ENCODE results near the gene ELF5.

ELF5 gene

GRCh38 chr11:34516247-34517040 lies 2.9 kb upstream of the ELF5 start:
- H3K9me3 ChIP-seq: no peaks in the 10 kb centered on the region
- no peaks in the 10 kb centered on the region for H3K4me1 ChIP-seq (ENCODE audit: control insufficient read depth in 1 of 2, insufficient read depth in 1 of 2, low read depth in 1 of 2, low read length in 1 of 2)
- TF ChIP-seq CTCF (IDR thresholded peaks at IDR 0.05): no peak
- H3K27ac ChIP-seq: no peak overlapping the region
- H3K4me3 ChIP-seq (ENCODE audit: low read depth in 1 of 2, low read length in 1 of 2): no peak overlapping the region
- H3K27me3 ChIP-seq: peaks cover 12% of the 10 kb centered on the region
- no peaks in the 10 kb centered on the region for H3K36me3 ChIP-seq

- H3K27me3 ChIP-seq: peaks cover 12% of the 10 kb centered on the region
- H3K4me1 ChIP-seq (ENCODE audit: control insufficient read depth in 1 of 2, insufficient read depth in 1 of 2, low read depth in 1 of 2, low read length in 1 of 2): no peaks in the 10 kb centered on the region
- no peaks in the 10 kb centered on the region for H3K9me3 ChIP-seq
- no peaks in the 10 kb centered on the region for H3K36me3 ChIP-seq
- no peak overlapping the region for H3K4me3 ChIP-seq (ENCODE audit: low read depth in 1 of 2, low read length in 1 of 2)
- no peak for TF ChIP-seq CTCF (IDR thresholded peaks at IDR 0.05)
- H3K27ac ChIP-seq: no peak overlapping the region
These were observed 1.0 kb upstream of the ELF5 start for GRCh38 chr11:34514597-34514996.

DNA sequence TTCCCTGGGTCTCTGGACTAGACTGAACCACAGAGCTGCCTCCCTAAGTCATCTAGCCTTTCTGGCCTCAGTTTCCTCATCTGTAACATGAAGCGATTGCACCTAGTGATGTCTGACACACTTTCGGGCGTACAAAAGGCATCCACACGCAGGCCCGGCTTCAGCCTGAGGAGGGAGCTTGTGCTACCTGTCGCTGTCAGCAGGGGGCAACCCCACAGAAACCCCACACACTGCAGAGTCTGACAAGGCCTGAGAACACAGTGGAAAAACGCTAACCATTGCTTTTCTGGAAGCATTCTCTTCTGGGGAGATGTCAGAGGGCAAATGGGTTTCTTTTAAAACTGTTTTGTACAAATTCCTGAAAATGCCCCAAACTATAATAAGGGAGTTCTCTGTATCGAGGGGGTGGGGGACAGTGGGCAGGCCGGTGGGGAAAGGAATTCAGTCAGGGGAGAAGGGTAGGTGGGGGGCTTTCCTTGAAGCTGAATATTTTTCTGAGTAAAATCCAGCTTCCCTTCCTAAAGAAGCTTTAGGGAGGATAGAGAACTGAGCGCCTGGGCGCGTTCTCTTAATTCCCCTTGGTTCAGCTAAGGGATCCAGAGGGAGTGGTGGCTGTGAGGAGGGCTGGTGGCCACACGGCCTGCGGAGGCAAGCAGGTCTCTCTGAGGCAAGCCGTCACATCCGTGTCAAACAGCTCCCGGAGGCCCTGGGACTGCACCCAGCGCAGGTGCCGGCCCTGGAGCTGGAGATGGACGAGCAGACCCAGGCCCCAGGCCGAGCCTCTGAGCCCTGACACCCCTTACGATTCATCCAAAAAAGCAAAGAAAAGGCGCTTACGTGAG lies 533 bp downstream of the ELF5 start:
- Histone ChIP-seq H3K27me3 (peaks cover 11% of the 10 kb centered on the region), H3K4me1 (ENCODE audit: control insufficient read depth in 1 of 2, insufficient read depth in 1 of 2, low read depth in 1 of 2, low read length in 1 of 2) (no peaks in the 10 kb centered on the region), H3K9me3 (no peaks in the 10 kb centered on the region), H3K4me3 (ENCODE audit: low read depth in 1 of 2, low read length in 1 of 2) (no peak overlapping the region), H3K27ac (no peak overlapping the region), H3K36me3 (no peaks in the 10 kb centered on the region)
- no peak for TF ChIP-seq CTCF (IDR thresholded peaks at IDR 0.05)

DNA sequence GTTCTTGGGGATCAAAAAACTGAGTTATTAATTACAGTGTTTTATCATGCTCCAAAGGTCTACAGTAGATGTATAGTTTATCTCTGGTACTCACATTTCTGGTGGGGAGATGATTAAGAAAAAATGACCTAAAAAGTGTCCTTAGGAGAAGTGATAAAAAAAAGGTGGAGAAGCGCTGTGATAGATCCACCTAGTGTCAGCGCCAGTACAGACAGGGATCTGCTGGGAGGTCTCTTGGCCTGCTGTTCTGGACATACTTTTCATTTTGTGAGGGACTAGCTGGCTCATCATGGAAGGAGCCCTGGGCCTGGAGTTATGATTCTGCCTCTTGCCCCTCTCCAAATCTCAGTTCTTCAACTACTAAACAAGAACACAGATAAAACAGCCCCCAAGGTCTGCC lies 2.9 kb downstream of the ELF5 start:
- TF ChIP-seq CTCF (IDR thresholded peaks at IDR 0.05): no peak
- no peaks in the 10 kb centered on the region for H3K27me3 ChIP-seq
- no peaks in the 10 kb centered on the region for H3K4me1 ChIP-seq (ENCODE audit: control insufficient read depth in 1 of 2, insufficient read depth in 1 of 2, low read depth in 1 of 2, low read length in 1 of 2)
- no peaks in the 10 kb centered on the region for H3K36me3 ChIP-seq
- no peaks in the 10 kb centered on the region for H3K9me3 ChIP-seq
- H3K27ac ChIP-seq: no peak overlapping the region
- H3K4me3 ChIP-seq (ENCODE audit: low read depth in 1 of 2, low read length in 1 of 2): no peak overlapping the region

GRCh38 chr11:34510218-34510617 lies 3.4 kb downstream of the ELF5 start:
- no peaks in the 10 kb centered on the region for H3K27me3 ChIP-seq
- no peak overlapping the region for H3K27ac ChIP-seq
- TF ChIP-seq CTCF (IDR thresholded peaks at IDR 0.05): no peak
- no peaks in the 10 kb centered on the region for H3K36me3 ChIP-seq
- H3K9me3 ChIP-seq: no peaks in the 10 kb centered on the region
- no peak overlapping the region for H3K4me3 ChIP-seq (ENCODE audit: low read depth in 1 of 2, low read length in 1 of 2)
- no peaks in the 10 kb centered on the region for H3K4me1 ChIP-seq (ENCODE audit: control insufficient read depth in 1 of 2, insufficient read depth in 1 of 2, low read depth in 1 of 2, low read length in 1 of 2)

Measured in neutrophil (primary cell).